ENCODE results near the gene CCL2.

CCL2 gene

DNA sequence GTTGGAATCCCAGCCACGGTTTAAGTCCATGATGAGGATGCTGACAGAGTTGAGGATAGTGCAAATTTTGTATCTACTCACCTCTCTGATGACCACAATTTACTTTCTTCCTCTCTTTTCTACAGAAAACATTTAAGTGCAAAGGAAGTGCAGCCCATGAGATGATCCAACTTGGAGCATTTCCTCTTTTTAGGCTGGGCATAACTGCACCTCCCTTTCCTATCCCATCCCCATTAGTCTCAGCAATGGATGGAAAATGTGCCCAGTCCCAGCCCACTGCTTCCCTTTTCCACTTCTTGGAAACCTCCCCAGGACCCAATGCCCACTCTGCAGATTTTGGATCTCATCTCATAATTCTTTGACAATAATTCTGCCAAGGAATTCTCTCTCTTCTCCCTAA lies 47.6 kb downstream of the CCL2 start:
- no peak overlapping the region for H3K27ac ChIP-seq
- H3K27me3 ChIP-seq (ENCODE audit: insufficient read depth, low read depth, severe bottlenecking): peaks cover 81% of the 10 kb centered on the region
- H3K4me3 ChIP-seq (ENCODE audit: low read depth, low read length): no peak overlapping the region
- no peak for DNase-seq
- TF ChIP-seq, protein P1, sequence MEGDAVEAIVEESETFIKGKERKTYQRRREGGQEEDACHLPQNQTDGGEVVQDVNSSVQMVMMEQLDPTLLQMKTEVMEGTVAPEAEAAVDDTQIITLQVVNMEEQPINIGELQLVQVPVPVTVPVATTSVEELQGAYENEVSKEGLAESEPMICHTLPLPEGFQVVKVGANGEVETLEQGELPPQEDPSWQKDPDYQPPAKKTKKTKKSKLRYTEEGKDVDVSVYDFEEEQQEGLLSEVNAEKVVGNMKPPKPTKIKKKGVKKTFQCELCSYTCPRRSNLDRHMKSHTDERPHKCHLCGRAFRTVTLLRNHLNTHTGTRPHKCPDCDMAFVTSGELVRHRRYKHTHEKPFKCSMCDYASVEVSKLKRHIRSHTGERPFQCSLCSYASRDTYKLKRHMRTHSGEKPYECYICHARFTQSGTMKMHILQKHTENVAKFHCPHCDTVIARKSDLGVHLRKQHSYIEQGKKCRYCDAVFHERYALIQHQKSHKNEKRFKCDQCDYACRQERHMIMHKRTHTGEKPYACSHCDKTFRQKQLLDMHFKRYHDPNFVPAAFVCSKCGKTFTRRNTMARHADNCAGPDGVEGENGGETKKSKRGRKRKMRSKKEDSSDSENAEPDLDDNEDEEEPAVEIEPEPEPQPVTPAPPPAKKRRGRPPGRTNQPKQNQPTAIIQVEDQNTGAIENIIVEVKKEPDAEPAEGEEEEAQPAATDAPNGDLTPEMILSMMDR (IDR thresholded peaks at IDR 0.05; ENCODE audit: low read depth, low read length): no peak
- no peaks in the 10 kb centered on the region for H3K36me3 ChIP-seq
- H3K9me3 ChIP-seq (ENCODE audit: severe bottlenecking): no peaks in the 10 kb centered on the region

DNA sequence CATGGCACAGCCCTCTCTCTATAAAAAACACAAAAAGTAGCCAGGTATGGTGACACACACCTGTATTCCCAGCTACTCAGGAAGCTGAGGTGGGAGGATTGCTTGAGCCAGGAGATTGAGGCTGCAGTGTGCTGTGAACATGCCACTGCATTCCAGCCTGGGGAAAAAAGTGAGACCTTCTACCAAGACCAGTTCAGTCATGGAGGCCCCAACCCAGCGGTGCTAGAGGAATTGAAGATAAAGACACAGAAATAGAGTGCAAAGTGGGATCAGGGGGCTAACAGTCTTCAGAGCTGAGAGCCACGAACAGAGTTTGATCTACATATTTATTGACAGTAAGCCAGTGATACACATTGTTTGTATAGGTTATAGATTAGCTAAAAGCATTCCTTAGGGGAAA lies 48.5 kb downstream of the CCL2 start:
- Histone ChIP-seq H3K27me3 (ENCODE audit: insufficient read depth, low read depth, severe bottlenecking) (peaks cover 87% of the 10 kb centered on the region), H3K27ac (no peak overlapping the region), H3K9me3 (ENCODE audit: severe bottlenecking) (no peaks in the 10 kb centered on the region), H3K36me3 (no peaks in the 10 kb centered on the region), H3K4me3 (ENCODE audit: low read depth, low read length) (no peak overlapping the region)
- no peak for DNase-seq
- TF ChIP-seq, protein P1 (IDR thresholded peaks at IDR 0.05; ENCODE audit: low read depth, low read length): no peak

DNA sequence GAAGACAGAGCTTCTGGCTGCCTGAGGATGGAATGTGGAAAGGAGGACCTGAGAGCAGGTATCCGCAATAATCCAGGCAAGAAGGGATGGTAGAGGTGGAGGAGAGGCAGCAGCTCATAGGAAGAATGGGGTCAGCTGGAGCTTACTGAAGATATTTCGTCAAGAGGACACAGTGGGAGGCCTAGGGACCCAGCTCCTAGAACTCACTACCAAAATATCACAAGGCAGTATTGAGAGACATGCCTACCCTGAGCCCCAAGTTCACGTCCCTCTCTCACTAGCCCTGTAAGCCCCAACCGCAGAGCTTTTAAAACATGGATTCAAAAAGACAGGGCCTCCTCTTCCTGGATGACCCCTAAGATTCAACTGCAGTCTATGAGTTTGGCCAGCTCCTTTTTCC lies 50.0 kb downstream of the CCL2 start:
- TF ChIP-seq, protein P1 (IDR thresholded peaks at IDR 0.05; ENCODE audit: low read depth, low read length): no peak
- no peak for DNase-seq
- no peaks in the 10 kb centered on the region for H3K36me3 ChIP-seq
- H3K27ac ChIP-seq: no peak overlapping the region
- no peaks in the 10 kb centered on the region for H3K9me3 ChIP-seq (ENCODE audit: severe bottlenecking)
- H3K4me3 ChIP-seq (ENCODE audit: low read depth, low read length): no peak overlapping the region
- H3K27me3 ChIP-seq (ENCODE audit: insufficient read depth, low read depth, severe bottlenecking): peaks cover 92% of the 10 kb centered on the region

DNA sequence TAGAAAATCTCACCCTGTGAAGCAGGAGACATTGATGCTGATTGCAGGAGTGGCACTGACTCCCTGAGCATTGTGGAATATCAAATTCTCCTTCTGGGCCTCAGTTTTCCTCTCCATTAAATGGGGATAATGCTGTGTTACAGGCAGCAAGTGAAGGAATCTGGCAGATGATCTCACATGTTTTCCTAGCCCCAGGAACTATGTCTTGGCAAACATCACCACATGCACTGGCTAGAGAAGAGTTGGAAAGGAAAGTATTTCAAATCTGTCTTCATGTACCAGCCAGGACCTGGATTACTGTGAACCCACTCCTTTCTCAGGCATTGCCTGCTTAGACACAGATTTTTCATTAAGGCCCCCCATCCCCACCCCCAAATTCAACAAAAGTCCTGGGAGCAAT lies 50.5 kb downstream of the CCL2 start:
- Histone ChIP-seq H3K9me3 (ENCODE audit: severe bottlenecking) (no peaks in the 10 kb centered on the region), H3K27me3 (ENCODE audit: insufficient read depth, low read depth, severe bottlenecking) (peaks cover 91% of the 10 kb centered on the region), H3K27ac (no peak overlapping the region), H3K4me3 (ENCODE audit: low read depth, low read length) (no peak overlapping the region), H3K36me3 (no peaks in the 10 kb centered on the region)
- no peak for DNase-seq
- TF ChIP-seq, protein P1 (IDR thresholded peaks at IDR 0.05; ENCODE audit: low read depth, low read length): no peak

DNA sequence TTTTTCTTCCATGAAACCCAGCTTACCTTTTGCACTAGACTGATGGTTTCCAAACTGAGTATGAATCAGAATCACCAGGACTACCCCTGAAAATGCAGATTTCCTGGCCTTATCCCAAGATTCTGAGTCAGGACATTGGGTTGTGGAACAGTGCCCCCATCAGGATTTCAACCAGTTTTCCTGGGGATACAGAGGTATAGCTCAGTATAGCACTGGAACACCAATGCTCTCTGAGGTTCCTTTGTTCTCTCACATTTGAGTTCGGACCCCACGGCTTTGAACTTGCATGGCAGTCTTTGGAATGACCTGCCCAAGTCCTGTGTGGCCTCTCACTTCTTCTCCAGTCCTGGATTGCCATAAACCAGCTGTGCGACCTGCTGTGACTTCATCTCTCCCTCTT lies 51.4 kb downstream of the CCL2 start:
- TF ChIP-seq, protein P1 (IDR thresholded peaks at IDR 0.05; ENCODE audit: low read depth, low read length): peak; percentile 25; the same call in 1 of the 2 replicates
- no peaks in the 10 kb centered on the region for H3K9me3 ChIP-seq (ENCODE audit: severe bottlenecking)
- DNase-seq: peak; percentile 6
- peaks cover 87% of the 10 kb centered on the region for H3K27me3 ChIP-seq (ENCODE audit: insufficient read depth, low read depth, severe bottlenecking)
- H3K4me3 ChIP-seq (ENCODE audit: low read depth, low read length): no peak overlapping the region
- H3K36me3 ChIP-seq: no peaks in the 10 kb centered on the region
- no peak overlapping the region for H3K27ac ChIP-seq

All from WERI-Rb-1 (cell line).